Neural cell (in vitro differentiated cells): Measurements from ENCODE around the gene SFRP5. TPM values are rescaled to one million over a fixed set of nuclear protein-coding genes. Genes with fewer than 3 reads are reported as not detected.

Source experiments
- H2AFZ ChIP-seq: fragments of 200-600, 300-800 bp; sonication (generic), shearing (Covaris generic); 2 replicates; pipeline ENCODE4 v1.6.0; 2014; ENCODE audit warnings: low read depth, mild to moderate bottlenecking, antibody characterized with exemption, low read length, moderate library complexity
- H3F3A ChIP-seq: fragments of 200-600 bp; shearing (Covaris generic); 2 replicates; pipeline ENCODE4 v1.6.1; 2016; ENCODE audit warnings: mild to moderate bottlenecking, moderate library complexity, mixed read lengths, antibody characterized with exemption, low read length; ENCODE audit not compliant: insufficient read depth, poor library complexity, severe bottlenecking
- H3K27ac ChIP-seq: fragments of 200-600, 300-800 bp; sonication (generic), shearing (Covaris generic); 2 replicates; pipeline ENCODE4 v1.5.1; 2014; ENCODE audit warnings: mild to moderate bottlenecking, low read length, moderate library complexity
- H3K27me3 ChIP-seq: fragments of 300-800, 200-600 bp; sonication (generic), shearing (Covaris generic); 2 replicates; pipeline ENCODE4 v1.6.0; 2014; ENCODE audit warnings: mild to moderate bottlenecking, low read depth, low read length, moderate library complexity; ENCODE audit not compliant: insufficient read depth
- H3K36me3 ChIP-seq: fragments of 300-800, 200-600 bp; sonication (generic), shearing (Covaris generic); 2 replicates; pipeline ENCODE4 v1.5.1; 2014; ENCODE audit warnings: mild to moderate bottlenecking, antibody characterized with exemption, low read length, moderate library complexity; ENCODE audit not compliant: insufficient read depth
- H3K4me2 ChIP-seq: fragments of 300-800, 200-600 bp; sonication (generic), shearing (Covaris generic); 2 replicates; pipeline ENCODE4 v1.6.0; 2014; ENCODE audit warnings: mild to moderate bottlenecking, low read length
- H3K4me3 ChIP-seq: fragments of 300-800, 200-600 bp; sonication (generic), shearing (Covaris generic); 2 replicates; pipeline ENCODE4 v1.5.1; 2014; ENCODE audit warnings: mild to moderate bottlenecking, low read length, moderate library complexity
- H3K79me2 ChIP-seq: fragments of 200-600 bp; shearing (Covaris generic); replicated peaks from 2 replicates; pipeline ENCODE4 v1.6.0; 2014; ENCODE audit warnings: mild to moderate bottlenecking, low read length, moderate library complexity; ENCODE audit not compliant: insufficient read depth
- H3K9ac ChIP-seq: fragments of 300-800, 200-600 bp; sonication (generic), shearing (Covaris generic); 2 replicates; pipeline ENCODE4 v1.6.1; 2016; ENCODE audit warnings: mild to moderate bottlenecking, low read length, mixed read lengths
- H3K9me2 ChIP-seq: fragments of 200-600 bp; shearing (Covaris generic); 2 replicates; pipeline ENCODE4 v1.6.1; 2016; ENCODE audit warnings: mild to moderate bottlenecking, low read length, mixed read lengths; ENCODE audit not compliant: insufficient read depth
- H3K9me3 ChIP-seq: fragments of 200-600, 300-800 bp; sonication (generic), shearing (Covaris generic); 2 replicates; pipeline ENCODE4 v1.6.1; 2016; ENCODE audit warnings: mild to moderate bottlenecking, mixed run types, low read length, moderate library complexity, mixed read lengths
- H4K20me1 ChIP-seq: fragments of 200-600 bp; shearing (Covaris generic); 2 replicates; pipeline ENCODE4 v1.6.1; 2016; ENCODE audit warnings: mild to moderate bottlenecking, mixed run types; ENCODE audit not compliant: insufficient read depth
- EP300 ChIP-seq: fragments of 450-650 bp; conservative IDR thresholded peaks from 2 replicates; pipeline ENCODE4 v1.6.1; 2014; ENCODE audit warnings: antibody characterized with exemption, mild to moderate bottlenecking, moderate library complexity; ENCODE audit not compliant: poor library complexity, severe bottlenecking
- EZH2 ChIP-seq: fragments of 200-600, 300-800 bp; shearing (Covaris generic), sonication (generic); IDR thresholded peaks from 2 replicates; pipeline ENCODE4 v1.6.1; 2014; ENCODE audit warnings: antibody characterized with exemption, low read length, borderline replicate concordance, mild to moderate bottlenecking; ENCODE audit not compliant: insufficient read depth, poor library complexity, severe bottlenecking
- MXI1 ChIP-seq: fragments of 450-650 bp; conservative IDR thresholded peaks from 2 replicates; pipeline ENCODE4 v1.6.1; 2014; ENCODE audit warnings: antibody characterized with exemption, mild to moderate bottlenecking; ENCODE audit not compliant: poor library complexity, severe bottlenecking
- POLR2AphosphoS5 ChIP-seq: IDR thresholded peaks from 2 replicates; pipeline ENCODE4 v1.6.1; 2012
- RAD21 ChIP-seq: fragments of 450-650 bp; conservative IDR thresholded peaks from 2 replicates; pipeline ENCODE4 v1.6.1; 2014; ENCODE audit warnings: antibody characterized with exemption, mild to moderate bottlenecking, moderate library complexity
- REST ChIP-seq: IDR thresholded peaks from 2 replicates; pipeline ENCODE4 v1.6.1; 2012; ENCODE audit warnings: borderline replicate concordance
- SMC3 ChIP-seq: fragments of 450-650 bp; conservative IDR thresholded peaks from 2 replicates; pipeline ENCODE4 v1.6.1; 2014; ENCODE audit warnings: antibody characterized with exemption, mild to moderate bottlenecking, moderate library complexity; ENCODE audit not compliant: poor library complexity
- TAF1 ChIP-seq: IDR thresholded peaks from 2 replicates; pipeline ENCODE4 v1.6.1; 2012; ENCODE audit warnings: low read depth
- polyA plus RNA-seq: library from polyadenylated mRNA; depleted of rRNA; stranded (reverse); fragments of >200 nt; gene quantifications from 2 replicates; pipeline ENCODE4 v1.2.3, GENCODE V29; 2014
- TF ChIP-seq, protein P1 (sequence below): fragments of 450-650 bp; IDR thresholded peaks from 2 replicates; pipeline ENCODE4 v1.5.1; 2014; ENCODE audit warnings: antibody characterized with exemption, mild to moderate bottlenecking, moderate library complexity; ENCODE audit not compliant: poor library complexity, severe bottlenecking

Gene SFRP5
- polyA plus RNA-seq, 1 donor from 2014 or later = 1.2 TPM

DNA sequence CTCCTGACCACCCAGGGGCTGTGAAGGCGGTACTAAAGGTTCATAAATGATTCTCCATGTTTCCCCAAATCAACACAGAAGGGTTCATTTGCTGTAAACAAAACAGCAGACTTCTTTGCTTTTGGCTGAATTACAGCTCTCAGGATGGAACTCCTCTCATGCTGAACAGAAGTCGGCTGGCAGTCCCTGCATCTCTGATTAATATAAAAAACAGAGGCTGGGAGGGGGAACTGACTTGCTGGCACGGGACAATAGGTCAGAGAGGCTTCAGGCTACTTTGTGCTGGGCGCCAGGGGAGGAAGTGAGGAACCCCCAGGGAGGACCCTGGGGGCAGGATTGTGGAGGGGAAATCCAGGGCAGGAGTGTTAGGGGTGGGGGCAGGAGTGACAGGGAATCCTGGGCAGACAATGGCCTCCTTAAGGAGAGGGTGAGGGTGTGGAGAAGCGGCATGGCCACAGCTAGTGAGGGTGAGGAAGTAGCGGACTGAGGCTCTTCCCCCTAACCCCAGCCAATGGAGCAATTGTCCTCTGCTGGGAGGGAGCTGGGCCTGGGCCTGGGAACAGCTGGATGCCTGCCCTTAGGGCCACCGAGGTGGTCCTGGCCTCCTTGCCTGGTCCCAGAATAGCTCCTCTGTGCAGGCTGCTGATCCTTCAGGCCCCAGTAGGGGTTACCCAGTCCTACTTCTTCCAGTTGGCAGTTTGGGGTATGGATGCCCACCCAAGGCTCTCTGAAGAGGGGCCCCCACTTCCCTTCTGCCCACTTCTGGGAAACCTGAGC lies 9.2 kb upstream of the SFRP5 start:
- Histone ChIP-seq H3K36me3 (no peaks in the 10 kb centered on the region), H2AFZ (no peak overlapping the region), H3K27me3 (no peaks in the 10 kb centered on the region), H3K79me2 (no peaks in the 10 kb centered on the region), H4K20me1 (no peaks in the 10 kb centered on the region), H3K4me2 (no peak overlapping the region), H3K27ac (no peak overlapping the region), H3F3A (no peaks in the 10 kb centered on the region), H3K9ac (no peak overlapping the region), H3K9me3 (no peaks in the 10 kb centered on the region), H3K4me3 (no peak overlapping the region), H3K9me2 (no peaks in the 10 kb centered on the region)
- TF ChIP-seq EZH2 (no peak), RAD21 (no peak), SMC3 (no peak)

GRCh38 chr10:97779975-97780374 lies 8.2 kb upstream of the SFRP5 start:
- Histone ChIP-seq H3K9me2 (no peaks in the 10 kb centered on the region), H4K20me1 (no peaks in the 10 kb centered on the region), H3K9me3 (no peaks in the 10 kb centered on the region), H3K36me3 (no peaks in the 10 kb centered on the region), H3K27ac (no peak overlapping the region), H2AFZ (no peak overlapping the region), H3K4me2 (no peak overlapping the region), H3K9ac (no peak overlapping the region), H3K4me3 (no peak overlapping the region), H3K79me2 (no peaks in the 10 kb centered on the region), H3F3A (no peaks in the 10 kb centered on the region), H3K27me3 (no peaks in the 10 kb centered on the region)
- TF ChIP-seq RAD21 = no peak
- TF ChIP-seq MXI1 = no peak
- no peak for TF ChIP-seq EP300
- TF ChIP-seq EZH2 = no peak
- no peak for TF ChIP-seq SMC3
- TF ChIP-seq TAF1 = no peak
- no peak for TF ChIP-seq POLR2AphosphoS5
- TF ChIP-seq REST = no peak
- TF ChIP-seq, protein P1, sequence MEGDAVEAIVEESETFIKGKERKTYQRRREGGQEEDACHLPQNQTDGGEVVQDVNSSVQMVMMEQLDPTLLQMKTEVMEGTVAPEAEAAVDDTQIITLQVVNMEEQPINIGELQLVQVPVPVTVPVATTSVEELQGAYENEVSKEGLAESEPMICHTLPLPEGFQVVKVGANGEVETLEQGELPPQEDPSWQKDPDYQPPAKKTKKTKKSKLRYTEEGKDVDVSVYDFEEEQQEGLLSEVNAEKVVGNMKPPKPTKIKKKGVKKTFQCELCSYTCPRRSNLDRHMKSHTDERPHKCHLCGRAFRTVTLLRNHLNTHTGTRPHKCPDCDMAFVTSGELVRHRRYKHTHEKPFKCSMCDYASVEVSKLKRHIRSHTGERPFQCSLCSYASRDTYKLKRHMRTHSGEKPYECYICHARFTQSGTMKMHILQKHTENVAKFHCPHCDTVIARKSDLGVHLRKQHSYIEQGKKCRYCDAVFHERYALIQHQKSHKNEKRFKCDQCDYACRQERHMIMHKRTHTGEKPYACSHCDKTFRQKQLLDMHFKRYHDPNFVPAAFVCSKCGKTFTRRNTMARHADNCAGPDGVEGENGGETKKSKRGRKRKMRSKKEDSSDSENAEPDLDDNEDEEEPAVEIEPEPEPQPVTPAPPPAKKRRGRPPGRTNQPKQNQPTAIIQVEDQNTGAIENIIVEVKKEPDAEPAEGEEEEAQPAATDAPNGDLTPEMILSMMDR = no peak
